Brain microvascular endothelial cell (primary cell): ENCODE data around the gene TEAD1.

Experiments used
- DNase-seq: peaks from one replicate; pipeline ENCODE4 v3.0.0-alpha.2; 2020
- H3K27ac ChIP-seq: fragments of 250-450 bp; sonication (Bioruptor Pico); 2 replicates; pipeline ENCODE4 v1.5.1; 2020; ENCODE audit warnings: mild to moderate bottlenecking, moderate library complexity
- H3K27me3 ChIP-seq: fragments of 250-450 bp; sonication (Bioruptor Pico); replicated peaks from 2 replicates; pipeline ENCODE4 v1.5.1; 2020; ENCODE audit warnings: mild to moderate bottlenecking
- H3K36me3 ChIP-seq: fragments of 250-450 bp; sonication (Bioruptor Pico); replicated peaks from 2 replicates; pipeline ENCODE4 v1.5.1; 2020; ENCODE audit warnings: mild to moderate bottlenecking
- H3K4me3 ChIP-seq: 2 replicates; pipeline ENCODE4 v1.5.1; 2011; ENCODE audit warnings: low read depth, mild to moderate bottlenecking, control low read depth, low read length, moderate library complexity
- in situ Hi-C: cut with HindIII; loops from 2 replicates; pipeline ENCODE4 v1.10.0; 2017; ENCODE audit warnings: low sequenced_read_pairs, low pct_ligation_motif_present
- TF ChIP-seq, protein P1 (sequence below): IDR thresholded peaks from 2 replicates; pipeline ENCODE4 v1.5.1; 2011; ENCODE audit warnings: low read depth, mild to moderate bottlenecking, moderate library complexity, low read length, control low read depth, inconsistent platforms; ENCODE audit errors: missing control alignments

The TEAD1 gene

DNA sequence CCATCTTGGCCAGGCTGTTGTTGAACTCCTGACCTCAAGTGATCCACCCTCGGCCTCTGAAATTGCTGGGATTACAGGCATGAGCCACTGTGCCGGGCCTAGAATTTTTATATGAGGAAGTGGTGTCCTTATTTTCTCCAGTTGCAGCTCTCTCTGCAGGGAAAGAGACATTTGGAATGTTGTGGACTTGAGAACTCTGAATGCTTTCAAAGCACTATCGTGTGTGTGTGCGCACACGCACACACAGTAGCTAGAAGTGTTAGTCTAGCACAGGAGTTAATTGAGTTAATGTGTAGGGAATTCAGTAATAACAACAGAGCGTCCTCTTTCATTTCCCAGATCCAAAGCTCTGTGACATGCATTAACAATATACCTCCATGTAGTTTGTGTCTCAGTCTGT, 170.9 kb downstream of the TEAD1 start:
- in situ Hi-C loops = no loop called here
- Histone ChIP-seq H3K27me3 (no peaks in the 10 kb centered on the region), H3K36me3 (no peaks in the 10 kb centered on the region), H3K4me3 (no peak overlapping the region), H3K27ac (no peak overlapping the region)
- no peak for DNase-seq
- TF ChIP-seq, protein P1, sequence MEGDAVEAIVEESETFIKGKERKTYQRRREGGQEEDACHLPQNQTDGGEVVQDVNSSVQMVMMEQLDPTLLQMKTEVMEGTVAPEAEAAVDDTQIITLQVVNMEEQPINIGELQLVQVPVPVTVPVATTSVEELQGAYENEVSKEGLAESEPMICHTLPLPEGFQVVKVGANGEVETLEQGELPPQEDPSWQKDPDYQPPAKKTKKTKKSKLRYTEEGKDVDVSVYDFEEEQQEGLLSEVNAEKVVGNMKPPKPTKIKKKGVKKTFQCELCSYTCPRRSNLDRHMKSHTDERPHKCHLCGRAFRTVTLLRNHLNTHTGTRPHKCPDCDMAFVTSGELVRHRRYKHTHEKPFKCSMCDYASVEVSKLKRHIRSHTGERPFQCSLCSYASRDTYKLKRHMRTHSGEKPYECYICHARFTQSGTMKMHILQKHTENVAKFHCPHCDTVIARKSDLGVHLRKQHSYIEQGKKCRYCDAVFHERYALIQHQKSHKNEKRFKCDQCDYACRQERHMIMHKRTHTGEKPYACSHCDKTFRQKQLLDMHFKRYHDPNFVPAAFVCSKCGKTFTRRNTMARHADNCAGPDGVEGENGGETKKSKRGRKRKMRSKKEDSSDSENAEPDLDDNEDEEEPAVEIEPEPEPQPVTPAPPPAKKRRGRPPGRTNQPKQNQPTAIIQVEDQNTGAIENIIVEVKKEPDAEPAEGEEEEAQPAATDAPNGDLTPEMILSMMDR = no peak

DNA sequence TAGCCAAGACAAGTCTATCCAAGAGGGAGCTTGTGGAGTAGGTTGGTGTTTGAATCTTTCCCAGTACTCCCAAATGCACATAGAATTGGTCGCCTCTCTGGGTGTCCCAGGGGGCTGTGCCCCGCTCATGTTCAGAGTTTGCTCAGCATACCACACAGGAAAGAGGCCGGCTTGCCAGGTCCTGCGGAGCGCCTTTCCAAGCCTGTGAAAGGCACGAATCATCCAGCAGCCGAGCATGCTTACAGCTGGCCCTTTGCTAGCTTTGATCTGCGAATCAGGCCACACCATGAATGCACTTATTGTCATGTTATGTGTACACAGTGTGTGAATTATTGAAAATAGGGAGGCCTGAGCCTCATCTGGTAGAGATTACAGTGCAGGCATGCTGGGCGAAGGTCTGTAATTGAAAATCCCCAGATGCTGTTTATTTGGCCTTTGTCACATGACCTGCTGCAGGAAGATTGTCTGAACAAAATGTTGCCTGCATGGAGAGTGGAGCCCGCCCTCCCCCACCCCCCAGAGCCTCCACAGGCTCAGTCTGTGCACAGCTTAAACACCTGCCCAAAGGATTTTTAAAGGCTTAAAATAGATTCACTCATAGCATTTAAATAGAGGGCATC, 171.6 kb downstream of the TEAD1 start:
- Histone ChIP-seq H3K27me3 (no peaks in the 10 kb centered on the region), H3K4me3 (no peak overlapping the region), H3K36me3 (no peaks in the 10 kb centered on the region), H3K27ac (no peak overlapping the region)
- DNase-seq = no peak
- TF ChIP-seq, protein P1 = no peak
- in situ Hi-C loops = no loop called here

DNA sequence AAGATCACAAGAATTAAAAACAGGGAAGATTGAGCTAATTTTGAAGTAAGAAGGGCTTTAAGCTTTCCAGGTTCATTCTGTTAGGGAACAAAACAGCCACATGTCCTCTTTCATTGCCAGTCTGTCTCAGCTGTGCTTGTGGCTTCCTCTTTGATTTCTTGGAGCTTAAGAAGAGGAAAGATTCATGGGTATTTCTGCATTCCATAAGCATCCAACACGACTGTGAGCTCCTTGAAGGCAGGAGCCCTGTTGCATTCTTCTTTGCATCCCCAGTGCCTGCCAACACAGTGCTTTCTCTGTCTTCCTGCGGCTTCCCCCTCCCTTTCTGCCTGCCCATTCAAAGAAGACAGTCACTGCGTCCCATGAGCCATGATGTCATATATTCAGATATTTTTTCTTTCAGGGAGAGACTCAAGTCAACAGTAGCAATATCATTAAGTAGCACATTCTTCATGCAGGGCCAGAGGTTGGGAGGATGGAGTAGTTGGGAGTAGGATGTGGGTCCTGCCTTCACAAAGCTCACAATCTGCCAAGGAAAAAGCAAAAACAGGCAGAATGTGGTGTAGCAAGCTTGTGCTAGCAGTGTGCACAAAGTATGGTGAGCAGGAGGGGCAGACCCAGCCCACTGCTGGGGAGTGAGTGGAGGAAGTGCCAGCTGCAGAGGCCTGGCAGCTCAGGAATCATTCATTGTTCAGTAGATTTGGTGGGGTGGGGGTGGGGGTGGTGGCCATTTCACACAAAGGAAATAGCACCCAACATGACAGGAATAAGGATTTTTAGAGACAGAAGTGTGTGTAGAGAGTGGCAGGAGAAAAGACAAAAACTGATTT, 172.8 kb downstream of the TEAD1 start:
- H3K27me3 ChIP-seq = no peaks in the 10 kb centered on the region
- in situ Hi-C loops = no loop called here
- no peaks in the 10 kb centered on the region for H3K36me3 ChIP-seq
- TF ChIP-seq, protein P1 = no peak
- no peak overlapping the region for H3K4me3 ChIP-seq
- no peak overlapping the region for H3K27ac ChIP-seq
- DNase-seq = no peak

DNA sequence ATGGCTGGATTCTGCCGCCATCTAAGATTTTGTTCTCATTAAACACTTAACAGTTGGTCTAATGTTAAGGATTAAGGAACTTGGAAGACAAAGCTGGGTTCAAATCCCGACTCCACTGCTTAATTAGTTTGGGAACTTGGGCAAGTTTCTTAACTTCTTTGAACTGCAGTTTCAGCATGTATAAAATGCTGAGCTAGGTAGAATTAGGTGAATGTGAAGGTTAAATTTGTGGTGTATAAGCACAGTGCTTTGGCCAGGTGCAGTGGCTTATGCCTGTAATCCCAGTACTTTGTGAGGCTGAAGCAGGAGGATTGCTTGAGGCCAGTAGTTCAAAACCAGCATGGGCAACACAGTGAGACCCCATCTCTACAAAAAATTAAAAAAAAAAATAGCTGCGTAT, 174.2 kb downstream of the TEAD1 start:
- Histone ChIP-seq H3K27ac (no peak overlapping the region), H3K36me3 (no peaks in the 10 kb centered on the region), H3K27me3 (no peaks in the 10 kb centered on the region), H3K4me3 (no peak overlapping the region)
- TF ChIP-seq, protein P1 = no peak
- DNase-seq = no peak
- in situ Hi-C loops = no loop called here

DNA sequence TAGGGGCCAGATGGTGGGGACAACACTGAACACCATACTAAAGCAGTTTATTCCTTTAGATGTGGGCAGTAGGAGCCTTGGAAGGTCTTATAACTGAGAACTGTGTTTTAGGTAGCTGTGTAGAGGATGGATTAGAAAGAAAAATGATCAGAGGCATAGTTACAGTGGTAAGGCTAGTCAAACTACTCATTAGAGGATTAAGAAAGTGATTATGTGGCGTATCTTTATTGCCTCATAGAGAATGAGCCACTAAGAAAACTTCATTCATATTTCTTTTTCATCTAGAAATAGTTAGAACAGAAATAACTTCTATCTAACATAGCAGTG, 179.1 kb downstream of the TEAD1 start:
- H3K27ac ChIP-seq = no peak overlapping the region
- TF ChIP-seq, protein P1 = no peak
- H3K4me3 ChIP-seq = no peak overlapping the region
- H3K27me3 ChIP-seq = no peaks in the 10 kb centered on the region
- no peak for DNase-seq
- H3K36me3 ChIP-seq = no peaks in the 10 kb centered on the region
- in situ Hi-C loops = no loop called here
